ENCODE measurements around the gene TKFC. TPM values are rescaled to one million over a fixed set of nuclear protein-coding genes. Genes with fewer than 3 reads are reported as not detected.

The TKFC gene, protein sequence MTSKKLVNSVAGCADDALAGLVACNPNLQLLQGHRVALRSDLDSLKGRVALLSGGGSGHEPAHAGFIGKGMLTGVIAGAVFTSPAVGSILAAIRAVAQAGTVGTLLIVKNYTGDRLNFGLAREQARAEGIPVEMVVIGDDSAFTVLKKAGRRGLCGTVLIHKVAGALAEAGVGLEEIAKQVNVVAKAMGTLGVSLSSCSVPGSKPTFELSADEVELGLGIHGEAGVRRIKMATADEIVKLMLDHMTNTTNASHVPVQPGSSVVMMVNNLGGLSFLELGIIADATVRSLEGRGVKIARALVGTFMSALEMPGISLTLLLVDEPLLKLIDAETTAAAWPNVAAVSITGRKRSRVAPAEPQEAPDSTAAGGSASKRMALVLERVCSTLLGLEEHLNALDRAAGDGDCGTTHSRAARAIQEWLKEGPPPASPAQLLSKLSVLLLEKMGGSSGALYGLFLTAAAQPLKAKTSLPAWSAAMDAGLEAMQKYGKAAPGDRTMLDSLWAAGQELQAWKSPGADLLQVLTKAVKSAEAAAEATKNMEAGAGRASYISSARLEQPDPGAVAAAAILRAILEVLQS
- 15.1 and 17.0 TPM in 2 replicates for total RNA-seq (2014; rRNA removed; shearing (Covaris generic))

DNA sequence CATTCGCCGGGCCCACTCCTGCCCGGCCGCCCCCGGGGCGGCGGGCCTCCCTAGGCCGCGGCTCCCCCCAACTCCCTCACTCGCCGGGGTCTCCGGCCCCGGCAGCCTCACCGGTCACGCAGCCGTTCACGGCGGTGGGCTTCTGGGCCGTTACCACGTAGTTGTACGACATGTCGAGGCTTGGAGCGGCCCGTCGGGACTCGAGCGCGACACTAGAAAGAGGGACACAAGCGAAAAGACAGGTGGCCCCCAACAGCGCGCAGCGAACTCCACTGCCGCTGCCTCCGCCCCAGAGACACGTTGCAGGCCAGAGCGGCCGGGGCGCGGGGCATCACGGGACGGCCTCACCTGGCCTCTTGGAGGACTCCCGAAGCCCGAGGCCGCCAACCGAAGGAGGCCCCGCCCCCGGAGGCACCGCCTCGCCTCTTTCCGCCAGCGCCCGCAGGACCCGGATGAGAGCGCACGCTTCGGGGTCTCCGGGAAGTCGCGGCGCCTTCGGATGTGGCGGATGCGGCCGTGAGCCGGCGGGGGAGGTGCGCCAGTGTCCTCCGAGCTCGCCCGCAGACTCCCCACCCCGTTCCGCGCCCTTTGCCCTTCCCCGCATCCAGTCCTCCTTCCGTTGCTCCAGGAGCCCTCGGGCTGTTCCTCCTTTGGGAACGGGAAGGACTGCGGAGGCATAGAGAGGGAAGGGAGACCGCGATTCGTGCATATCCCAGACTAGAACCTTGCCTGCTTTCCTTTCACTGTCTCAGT is at the start of gene TKFC, which contains the start of gene DDB1:
Gene TKFC, plus strand, starts transcription at position 432 of the 753 bp plus-strand sequence. CDS start 1,501 bp downstream, outside the sequence.
Gene DDB1, minus strand, starts transcription at position 309 of the 753 bp plus-strand sequence. Its CDS starts 137 bp downstream, at position 172.
- DNase-seq (ENCODE audit: low spot score) = peak; percentile 87

DNA sequence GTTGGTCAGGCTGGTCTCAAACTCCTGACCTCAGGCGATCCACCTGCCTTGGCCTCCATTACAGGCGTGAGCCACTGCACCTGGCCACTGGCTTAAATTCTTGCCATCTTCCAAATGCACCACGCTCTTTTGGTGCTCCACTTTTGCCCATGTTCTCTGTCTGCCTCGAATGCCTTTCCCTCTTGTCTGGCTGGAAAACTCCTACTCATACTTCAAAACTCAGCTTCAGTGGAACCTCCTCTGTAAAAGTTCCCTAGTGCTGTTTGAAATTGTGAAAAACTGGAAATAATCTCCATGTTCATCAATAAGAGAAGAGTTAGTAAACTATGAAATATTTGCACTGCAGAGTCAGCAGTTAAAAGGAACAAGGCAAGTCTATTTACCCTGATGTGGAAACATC is 49.4 kb upstream of the TKFC start:
- DNase-seq (ENCODE audit: low spot score) = no peak

DNA sequence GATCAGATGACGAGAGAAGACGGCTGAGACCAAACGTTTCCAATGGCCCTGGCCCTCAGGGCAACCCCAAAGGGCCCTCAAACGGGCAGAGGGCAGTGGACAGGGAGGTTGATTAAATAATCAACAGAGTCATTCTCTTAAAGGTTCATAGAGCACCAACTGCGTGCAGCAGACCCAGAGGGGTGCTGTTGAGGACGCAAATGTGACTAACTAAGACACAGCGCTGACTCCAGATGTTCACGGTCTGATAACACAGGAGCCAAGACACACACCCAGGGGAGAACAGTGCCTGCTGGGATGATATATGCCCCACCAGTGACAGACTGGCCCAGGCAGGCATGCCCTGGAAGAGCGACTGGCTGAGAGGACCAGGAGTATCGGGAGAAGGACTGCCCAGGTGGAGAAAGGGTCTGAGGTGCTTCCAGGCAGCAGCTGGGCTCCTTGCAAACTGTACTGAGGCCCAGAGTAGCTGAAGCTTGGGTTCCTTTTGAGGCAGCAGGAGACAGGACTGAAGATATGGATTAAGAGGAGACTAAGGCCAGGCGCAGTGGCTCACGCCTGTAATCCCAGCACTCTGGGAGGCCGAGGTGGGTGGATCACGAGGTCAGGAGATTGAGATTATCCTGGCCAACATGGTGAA is 45.6 kb upstream of the TKFC start:
- no peak for DNase-seq (ENCODE audit: low spot score)

DNA sequence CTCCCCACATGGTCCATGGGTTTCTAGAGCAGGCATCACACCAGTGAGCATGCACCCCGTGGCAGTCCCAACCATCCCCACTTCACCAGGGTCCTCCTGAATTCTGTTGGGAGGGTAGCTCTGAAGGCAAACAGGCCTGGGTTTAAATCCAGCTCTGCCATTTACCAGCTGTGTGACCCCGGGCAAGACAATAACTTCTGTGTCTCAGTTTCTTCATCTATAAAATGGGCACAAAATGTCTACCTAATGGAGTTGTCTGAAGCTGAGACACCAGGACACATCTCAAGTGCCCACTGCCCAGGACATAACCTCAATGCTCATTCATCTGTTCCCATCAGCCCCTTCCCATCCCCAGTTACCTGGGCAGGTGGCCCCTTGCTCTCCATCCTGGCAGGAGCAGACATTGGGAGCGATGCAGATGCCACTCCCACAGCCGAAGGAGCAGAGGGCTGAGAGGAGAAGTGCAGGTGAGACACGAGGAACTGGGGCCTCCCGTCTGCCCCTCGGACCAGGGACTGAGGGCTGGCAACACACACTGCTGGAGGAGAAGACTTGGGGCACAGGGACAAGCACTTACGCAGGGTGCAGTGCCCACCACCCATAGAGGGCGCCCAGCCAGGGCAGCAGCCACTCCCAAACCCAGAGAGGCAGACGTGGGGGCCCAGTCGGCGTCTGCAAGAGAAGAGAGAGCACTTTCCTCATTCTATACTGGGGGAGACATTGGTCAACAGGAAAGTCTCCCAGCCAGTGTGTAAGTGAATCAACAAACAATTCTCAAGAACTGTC is 41.9 kb upstream of the TKFC start:
- no peak for DNase-seq (ENCODE audit: low spot score)

DNA sequence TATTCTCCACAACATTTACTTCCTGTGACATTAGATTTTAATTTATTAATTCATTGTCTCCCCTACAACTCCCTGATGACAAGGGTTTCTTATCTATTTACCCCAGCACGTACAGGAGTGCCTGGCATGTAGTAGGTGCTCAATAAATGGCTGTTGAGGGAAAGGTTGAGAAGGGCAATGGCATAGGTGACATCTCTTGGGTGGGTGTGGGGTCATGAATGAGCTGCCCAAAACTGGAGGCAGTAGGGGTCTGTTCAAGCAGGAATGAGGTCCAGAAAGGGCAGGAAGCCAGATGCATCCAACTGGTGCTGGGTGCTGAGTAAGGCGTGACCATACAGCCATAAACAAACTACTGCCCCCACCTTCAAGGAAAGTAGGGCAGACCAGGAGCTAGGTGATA is 40.7 kb upstream of the TKFC start:
- DNase-seq (ENCODE audit: low spot score) = no peak

DNA sequence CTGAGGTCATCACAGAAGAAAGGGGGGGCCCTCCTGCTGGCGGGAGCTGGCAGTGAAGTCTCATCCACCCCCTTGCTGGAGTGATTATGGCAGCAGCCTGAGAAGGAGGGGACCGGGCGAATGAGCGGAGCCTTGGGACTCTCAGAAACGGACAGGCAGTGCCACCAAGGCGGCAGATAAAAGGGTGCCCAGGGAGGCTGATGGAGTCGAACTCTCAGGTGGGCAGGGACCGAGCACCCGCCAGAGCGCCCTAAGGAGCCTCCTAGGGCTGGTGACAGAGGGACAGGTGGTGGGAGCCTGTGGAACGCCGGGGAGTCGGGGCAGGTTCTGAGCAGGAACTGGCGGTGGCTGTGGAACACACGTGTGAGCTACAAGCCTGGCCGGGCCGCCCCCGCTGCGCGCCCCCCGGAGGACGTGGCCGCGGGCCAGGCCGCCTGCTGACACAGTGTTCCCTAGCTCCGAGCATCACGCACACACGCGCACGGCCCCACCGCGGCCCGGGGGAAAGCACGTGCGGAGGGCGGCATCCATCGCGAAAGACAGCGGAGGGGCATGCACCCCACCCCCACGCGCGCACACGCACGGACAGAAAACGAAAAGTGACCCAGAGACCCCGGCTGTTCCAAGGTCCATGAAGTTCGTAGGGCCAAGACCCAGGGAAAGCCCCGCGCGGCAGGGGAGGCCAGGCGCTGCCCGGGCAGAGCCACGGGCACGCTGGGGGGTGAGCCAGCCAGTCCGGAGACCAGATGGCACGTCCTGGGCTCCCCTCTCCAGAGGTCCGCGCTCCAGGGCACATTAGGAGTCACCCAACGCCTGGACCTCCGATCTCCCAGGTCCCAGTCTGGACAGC is 38.9 kb upstream of the TKFC start:
- DNase-seq (ENCODE audit: low spot score) = no peak

DNA sequence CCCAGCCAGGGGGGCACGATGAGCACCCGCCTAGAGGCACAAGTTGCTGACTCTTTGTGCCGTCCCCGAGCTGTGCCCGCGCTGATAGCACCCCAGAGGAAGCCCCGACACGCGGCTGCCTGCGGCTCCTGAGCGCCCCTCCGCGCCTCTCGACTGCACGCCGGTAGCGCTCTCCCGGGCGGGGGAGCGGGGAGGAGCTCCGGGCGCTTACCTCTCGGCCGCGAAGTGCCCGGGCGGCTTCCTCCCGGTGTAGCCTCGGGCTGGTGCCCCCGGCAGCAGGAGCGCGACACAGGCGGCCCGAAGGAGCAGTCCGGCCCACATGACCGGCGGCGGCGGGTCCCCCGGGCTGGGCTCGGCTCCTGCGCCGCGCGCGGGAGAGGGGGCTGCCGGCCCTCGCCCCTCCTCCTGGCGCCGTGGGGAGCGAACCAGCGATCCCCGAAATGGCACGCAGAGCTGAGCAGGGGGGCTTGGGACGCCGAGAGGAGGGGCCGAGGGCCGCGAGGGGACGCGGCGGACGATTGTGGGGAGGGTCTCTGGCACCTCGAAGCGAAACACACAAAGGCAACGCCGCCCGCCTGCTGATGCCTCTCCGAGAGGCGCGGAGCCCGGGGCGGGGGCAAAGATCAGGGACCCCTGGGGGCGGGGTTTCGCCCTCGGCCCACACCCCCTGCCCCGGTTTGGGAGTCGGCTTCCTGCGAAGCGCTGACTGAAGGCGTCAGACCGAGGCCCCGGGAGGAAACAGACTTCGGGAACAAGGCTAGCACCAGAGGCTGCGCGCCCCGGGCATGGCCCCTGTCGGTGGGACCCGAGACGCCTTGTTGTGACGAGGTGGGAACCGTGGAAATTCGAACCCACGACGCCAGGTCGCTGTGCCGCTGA is 38.1 kb upstream of the TKFC start, which contains the start of gene VWCE:
Gene VWCE, minus strand, starts transcription at position 600 of the 879 bp plus-strand sequence. Its CDS starts 279 bp downstream, at position 321.
- DNase-seq (ENCODE audit: low spot score) = no peak

DNA sequence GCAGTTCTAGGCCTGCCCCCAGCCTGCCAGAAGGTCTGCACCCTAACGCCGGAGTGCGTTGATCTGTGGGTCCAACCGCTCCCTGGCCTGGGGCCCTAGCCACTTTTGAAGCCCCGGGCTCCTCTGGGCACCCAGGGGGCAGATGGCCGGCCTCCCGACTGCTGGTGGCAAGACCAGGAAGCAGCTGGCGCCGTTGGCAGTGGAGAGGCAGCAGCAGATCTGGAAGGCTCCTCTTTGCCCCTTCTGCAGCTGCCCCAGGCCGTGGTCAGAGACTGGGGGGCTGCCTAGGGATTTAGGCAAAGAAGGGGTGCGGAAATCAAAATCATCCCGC is 37.5 kb upstream of the TKFC start:
- no peak for DNase-seq (ENCODE audit: low spot score)

DNA sequence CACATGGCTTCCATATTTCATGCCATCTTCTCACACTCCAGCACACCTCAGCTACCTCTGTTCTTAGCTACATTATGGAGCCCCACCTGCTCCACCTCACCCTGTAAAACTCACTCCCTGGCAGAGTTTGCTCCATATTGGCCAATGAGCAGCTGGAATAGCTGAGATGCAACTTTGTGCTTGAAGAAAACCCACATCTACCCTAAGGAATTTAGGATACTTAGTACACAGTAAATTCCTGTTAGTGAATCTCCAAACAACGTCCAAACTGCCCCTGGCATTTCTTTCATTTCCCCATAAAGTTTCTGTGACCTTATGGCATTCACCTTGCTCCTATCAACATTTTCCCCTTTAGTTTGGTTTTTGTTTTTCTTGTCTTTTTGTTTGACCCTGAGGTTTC is 35.7 kb upstream of the TKFC start:
- no peak for DNase-seq (ENCODE audit: low spot score)

DNA sequence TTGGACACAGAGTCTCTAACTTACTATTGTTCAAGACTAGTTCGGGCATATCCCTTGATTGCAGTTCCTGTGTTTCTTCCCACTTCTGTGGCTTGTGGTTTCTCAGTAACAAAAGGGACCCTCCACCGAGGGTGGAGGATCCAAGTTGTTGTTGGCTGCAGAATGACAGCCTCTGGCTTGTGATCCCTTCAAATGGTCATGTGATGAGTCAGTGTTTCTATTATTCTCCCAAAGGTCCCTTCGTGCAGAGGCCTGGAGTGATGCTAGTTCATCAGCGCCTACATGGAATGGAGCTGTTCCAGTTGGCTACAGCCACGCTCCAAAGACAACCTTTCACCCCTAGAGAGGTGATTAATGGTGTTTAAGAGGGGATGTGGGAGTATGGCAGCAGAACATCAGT is 35.3 kb upstream of the TKFC start:
- peak; percentile 68 for DNase-seq (ENCODE audit: low spot score)

DNA sequence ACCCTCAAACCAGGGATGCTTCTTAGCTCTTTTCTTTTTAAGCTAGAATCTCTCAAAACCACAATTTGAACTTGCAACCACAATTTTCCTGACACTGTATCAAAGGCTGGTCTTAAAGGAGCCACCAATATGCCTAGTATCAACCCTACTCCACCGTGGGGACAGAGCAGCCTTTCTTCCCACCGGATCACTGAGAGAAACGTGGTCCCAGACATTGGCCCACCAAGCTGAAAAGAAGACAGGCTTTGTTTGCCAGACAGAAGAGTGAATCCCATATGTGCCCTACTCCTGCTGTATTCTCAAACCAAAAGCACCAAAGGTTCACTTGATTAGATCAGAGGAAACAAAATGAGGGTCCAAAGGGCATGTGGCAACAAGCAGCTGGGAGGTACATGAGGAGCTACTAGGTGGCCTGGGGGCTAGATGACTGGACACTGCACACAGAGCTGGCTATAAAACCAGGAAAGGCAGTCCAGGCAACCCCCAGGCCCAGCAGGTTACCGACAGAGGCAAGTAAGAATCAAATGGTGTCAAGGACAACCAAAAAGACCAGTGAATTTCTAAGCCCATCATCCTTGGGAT is 34.3 kb upstream of the TKFC start:
- DNase-seq (ENCODE audit: low spot score) = no peak

DNA sequence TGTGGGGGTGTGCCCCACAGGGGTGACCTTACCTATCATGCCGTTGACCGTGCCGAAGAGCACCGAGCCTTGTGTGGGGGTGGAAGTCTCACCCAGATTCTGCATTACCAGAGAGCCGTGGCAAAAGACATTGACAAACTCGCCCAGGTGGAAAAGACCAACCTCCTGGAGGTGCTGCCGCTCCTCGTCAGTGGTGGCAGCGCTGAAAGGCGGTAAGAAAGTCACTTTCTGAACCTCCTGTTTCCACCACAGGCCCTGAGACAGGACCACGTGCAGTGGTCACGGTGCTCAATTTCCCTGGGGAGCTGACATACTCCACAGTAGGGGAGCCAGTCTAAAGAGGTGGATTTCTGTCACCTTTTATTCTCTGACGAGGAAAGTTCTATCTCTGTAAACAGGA is 30.5 kb upstream of the TKFC start:
- no peak for DNase-seq (ENCODE audit: low spot score)

DNA sequence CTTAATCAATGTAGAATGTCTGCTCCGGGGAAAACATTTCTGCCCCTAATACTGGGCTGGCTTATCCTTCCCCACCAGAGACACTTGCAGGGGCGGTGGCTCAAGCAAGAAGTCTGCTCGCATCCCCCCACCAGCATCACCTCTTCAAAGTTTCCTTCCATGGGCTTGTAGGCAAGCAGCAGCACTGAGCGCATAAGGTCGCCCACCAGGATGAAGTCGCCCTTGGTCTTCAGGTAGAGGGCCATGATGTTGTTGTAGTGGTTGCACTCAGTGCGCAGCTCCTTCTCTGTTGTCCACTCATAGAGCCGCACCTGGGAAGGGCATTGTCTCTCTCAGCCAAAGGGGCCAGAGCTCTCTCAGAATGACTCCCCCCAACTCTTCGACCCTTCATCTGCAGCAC is 29.3 kb upstream of the TKFC start:
- DNase-seq (ENCODE audit: low spot score) = no peak

DNA sequence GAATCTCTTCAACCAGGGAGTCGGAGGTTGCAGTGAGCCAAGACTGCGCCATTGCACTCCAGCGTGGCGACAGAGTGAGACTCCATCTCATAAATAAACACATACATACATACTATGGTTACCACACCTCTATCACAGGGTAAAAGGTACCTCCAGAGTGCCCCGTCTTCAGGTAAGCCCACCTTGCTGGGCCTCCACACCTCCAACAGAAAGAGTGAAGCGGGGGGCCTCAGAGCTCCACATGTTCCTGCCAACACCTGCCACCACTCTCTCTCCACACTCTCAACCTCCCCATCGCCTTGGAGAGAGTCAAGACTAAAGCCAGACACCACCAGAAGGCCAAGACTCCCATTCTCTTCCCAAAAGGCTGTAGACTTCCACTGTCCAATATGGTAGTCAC is 27.6 kb upstream of the TKFC start:
- DNase-seq (ENCODE audit: low spot score) = no peak

DNA sequence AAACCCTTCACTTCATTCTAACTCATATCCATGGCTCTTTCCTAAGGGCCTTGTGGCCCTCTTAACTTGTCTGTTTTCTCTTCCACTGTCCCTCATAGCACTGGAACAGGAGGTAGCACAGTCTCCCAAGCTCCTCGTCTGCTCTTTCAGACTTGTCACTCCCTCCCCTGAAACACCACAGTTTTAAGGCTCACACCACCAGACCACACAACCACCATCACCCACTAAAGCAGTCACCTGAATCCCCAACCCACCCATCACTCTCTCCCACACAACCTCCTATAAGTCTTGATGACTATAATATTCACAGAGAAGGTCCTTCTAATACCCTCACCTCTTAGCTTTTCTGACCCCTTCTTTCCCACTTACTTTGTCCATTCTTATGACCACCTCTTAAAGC is 26.8 kb upstream of the TKFC start:
- DNase-seq (ENCODE audit: low spot score) = no peak

DNA sequence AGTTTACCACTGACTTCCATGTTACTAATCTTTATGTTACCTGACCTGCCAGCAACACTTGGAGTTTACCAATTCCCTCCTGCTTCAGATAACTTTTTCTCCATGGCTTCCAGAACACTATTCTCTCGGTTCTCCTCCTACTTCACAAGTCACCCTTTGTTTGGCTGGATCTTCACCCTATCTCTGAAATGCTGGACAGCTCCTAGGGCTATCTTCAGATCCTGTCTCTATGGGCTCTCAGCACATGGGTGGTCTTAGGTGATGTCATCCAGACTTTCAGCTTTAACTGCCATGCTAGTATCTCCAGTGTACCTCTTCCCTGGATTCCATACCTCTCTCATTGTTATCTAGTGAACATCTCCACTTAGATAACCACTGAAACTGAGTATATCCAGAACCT is 25.7 kb upstream of the TKFC start:
- DNase-seq (ENCODE audit: low spot score) = no peak

DNA sequence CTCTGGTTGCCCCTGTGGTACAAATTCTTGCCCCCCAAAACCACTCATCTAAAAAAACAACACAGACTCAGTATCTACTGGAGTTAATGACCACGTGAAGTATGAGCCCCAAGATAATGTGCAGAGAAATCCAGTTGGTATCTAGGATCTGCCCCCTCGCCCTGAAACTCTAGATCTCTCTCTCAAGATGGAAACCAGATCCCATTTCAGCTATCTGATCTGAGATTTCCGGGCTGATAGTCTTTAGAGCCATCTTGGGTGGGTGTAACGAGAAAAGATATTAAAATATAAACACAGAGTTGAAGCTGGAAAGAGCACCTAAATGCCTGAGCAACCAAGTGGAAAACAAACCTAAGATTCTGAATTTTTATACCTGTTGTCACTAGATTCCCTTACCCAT is 23.9 kb upstream of the TKFC start:
- no peak for DNase-seq (ENCODE audit: low spot score)

DNA sequence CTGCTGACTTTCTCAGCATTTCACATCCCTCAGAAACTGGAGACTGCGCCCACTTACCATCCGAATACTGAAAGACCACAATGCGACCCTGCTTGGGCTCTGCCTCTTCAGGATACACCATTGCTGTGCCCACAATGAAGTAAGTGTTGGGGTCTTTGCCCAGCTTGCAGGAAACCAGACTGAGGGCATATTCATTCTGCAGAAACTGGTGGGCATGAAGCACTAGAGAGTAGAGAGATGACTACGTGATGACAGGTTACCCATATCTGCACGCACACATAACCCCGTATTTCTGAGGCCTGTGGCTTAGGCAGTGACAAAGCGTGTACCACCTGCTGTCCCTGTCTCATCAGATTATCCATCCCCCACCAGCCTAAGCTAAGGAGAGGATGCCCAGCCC is 23.3 kb upstream of the TKFC start:
- no peak for DNase-seq (ENCODE audit: low spot score)

DNA sequence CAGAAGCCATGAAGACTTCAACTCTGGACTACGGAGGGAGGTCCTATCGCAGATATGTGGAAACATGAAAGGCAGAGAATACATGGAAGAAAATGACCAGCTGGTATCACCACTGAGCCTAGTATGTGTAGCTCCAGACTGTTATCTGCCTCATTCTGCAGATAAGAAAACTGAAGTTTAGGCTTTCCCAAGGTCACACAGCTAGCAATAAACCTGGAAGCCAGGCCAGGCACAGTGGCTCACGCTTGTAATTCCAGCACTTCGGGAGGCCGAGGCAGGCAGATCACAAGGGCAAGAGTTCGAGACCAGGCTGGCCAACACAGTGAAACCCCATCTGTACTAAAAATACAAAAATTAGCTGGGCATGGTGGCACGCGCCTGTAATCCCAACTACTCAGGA is 22.3 kb upstream of the TKFC start:
- no peak for DNase-seq (ENCODE audit: low spot score)
